Body of pancreas (tissue), 4 donors: Measurements from ENCODE around the gene RIPK1.

ENCODE experiments used
- CTCF ChIP-seq, 7 experiments: fragments of 450-650 bp in 4 of 7; fragments of 200-600 bp in 3 of 7; sonication (generic) in 3 of 7; IDR thresholded peaks; one replicate each; pipeline ENCODE4 v1.5.1; 2016 to 2019; ENCODE audit warnings: antibody characterized with exemption in 7 of 7
- POLR2A ChIP-seq, 3 donors: fragments of 450-650 bp; IDR thresholded peaks; one replicate each; pipeline ENCODE4 v1.6.1; 2016; ENCODE audit warnings: antibody characterized with exemption in 3 of 3, mild to moderate bottlenecking in 2 of 3

DNA sequence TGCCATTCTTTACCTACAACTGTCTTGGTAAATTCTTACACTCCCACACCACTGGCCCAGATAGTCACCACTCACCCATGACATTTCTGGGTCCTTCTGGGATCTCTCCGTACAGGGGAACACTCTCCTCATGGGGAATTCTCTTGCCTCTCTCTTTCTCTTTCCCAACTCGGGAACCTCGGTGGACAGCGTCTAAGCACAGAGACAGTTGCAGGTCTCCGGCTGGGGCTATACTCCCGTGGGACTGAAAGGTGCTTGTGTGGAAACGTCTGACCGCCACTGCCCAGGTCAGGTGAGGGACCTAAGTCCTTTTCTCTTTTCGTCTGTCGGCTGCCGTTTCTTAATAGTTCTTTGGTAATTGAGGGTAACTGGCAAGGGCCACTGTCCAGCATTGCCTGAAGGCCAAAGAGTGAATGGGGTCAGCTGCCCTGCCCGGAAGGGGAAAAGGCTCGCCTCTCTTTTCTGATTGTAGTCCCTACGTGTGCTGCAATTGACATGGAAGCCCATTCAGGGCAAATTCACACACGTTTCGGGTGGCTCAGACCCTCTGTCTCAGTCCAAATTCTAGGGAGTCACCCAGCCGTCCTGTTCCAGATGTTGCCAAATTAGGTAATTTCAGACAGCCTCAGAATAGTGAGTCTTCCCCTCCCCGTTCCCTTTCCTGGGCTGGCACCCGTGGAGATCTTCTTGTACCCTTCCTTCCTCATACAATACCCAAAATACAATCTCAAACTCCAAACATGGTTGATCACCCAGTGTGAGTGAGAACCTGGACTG is 31.2 kb upstream of the RIPK1 start:
- no peak for TF ChIP-seq POLR2A (IDR thresholded peaks at IDR 0.05)
- TF ChIP-seq CTCF (IDR thresholded peaks at IDR 0.05) = no peak
